HCT116 (cell line): ENCODE results near the gene BCR.

Experiments used
- CTCF ChIP-seq, 3 experiments: fragments of 200-600 bp in 1 of 3; sonication (generic) in 1 of 3; IDR thresholded peaks in 2 of 3; conservative IDR thresholded peaks in 1 of 3; 2 replicates each; pipeline ENCODE4 v1.5.1; 2012 to 2017; ENCODE audit warnings: low read depth in 2 of 3, low read length in 2 of 3, antibody characterized with exemption in 1 of 3, borderline replicate concordance in 1 of 3, control low read depth in 1 of 3, mild to moderate bottlenecking in 1 of 3, mixed read lengths in 1 of 3, mixed run types in 1 of 3, moderate library complexity in 1 of 3; ENCODE audit not compliant: insufficient read depth in 1 of 3
- POLR2A ChIP-seq: IDR thresholded peaks from 2 replicates; pipeline ENCODE4 v1.7.0; 2011; ENCODE audit warnings: borderline replicate concordance; ENCODE audit not compliant: insufficient read depth, insufficient read length; ENCODE audit errors: extremely low read depth
- POLR2AphosphoS5 ChIP-seq: IDR thresholded peaks from 2 replicates; pipeline ENCODE4 v1.6.1; 2011; ENCODE audit warnings: mild to moderate bottlenecking, low read depth, low read length, moderate library complexity
- RAD21 ChIP-seq: IDR thresholded peaks from 2 replicates; pipeline ENCODE4 v1.6.1; 2012; ENCODE audit warnings: low read depth, mild to moderate bottlenecking
- SIN3A ChIP-seq: IDR thresholded peaks from 2 replicates; pipeline ENCODE4 v1.6.1; 2012; ENCODE audit warnings: low read depth
- SP1 ChIP-seq: IDR thresholded peaks from 2 replicates; pipeline ENCODE4 v1.6.1; 2012; ENCODE audit warnings: low read depth
- YY1 ChIP-seq: IDR thresholded peaks from 2 replicates; pipeline ENCODE4 v1.6.1; 2011; ENCODE audit warnings: low read length, low read depth, moderate library complexity, mild to moderate bottlenecking; ENCODE audit not compliant: insufficient replicate concordance; ENCODE audit errors: extremely low read depth
- ZNF274 ChIP-seq: fragments of 200-500 bp; sonication (Bioruptor generic); IDR thresholded peaks from 2 replicates; pipeline ENCODE4 v1.6.1; 2014; ENCODE audit warnings: mild to moderate bottlenecking, low read depth, low read length, inconsistent platforms
- TF ChIP-seq, protein P1 (sequence below): IDR thresholded peaks from 2 replicates; pipeline ENCODE4 v1.6.1; 2012; ENCODE audit warnings: low read depth

- TF ChIP-seq ZNF274, result no peak
- TF ChIP-seq RAD21, result no peak
- TF ChIP-seq POLR2AphosphoS5, result no peak
- TF ChIP-seq CTCF (IDR thresholded peaks at IDR 0.05 in 2 of 3, conservative IDR thresholded peaks at IDR 0.05 in 1 of 3; ENCODE audit: borderline replicate concordance in 1 of 3, insufficient read depth in 1 of 3, low read depth in 2 of 3, low read length in 2 of 3), result no peak
- TF ChIP-seq SP1, result no peak
- TF ChIP-seq, protein P1, sequence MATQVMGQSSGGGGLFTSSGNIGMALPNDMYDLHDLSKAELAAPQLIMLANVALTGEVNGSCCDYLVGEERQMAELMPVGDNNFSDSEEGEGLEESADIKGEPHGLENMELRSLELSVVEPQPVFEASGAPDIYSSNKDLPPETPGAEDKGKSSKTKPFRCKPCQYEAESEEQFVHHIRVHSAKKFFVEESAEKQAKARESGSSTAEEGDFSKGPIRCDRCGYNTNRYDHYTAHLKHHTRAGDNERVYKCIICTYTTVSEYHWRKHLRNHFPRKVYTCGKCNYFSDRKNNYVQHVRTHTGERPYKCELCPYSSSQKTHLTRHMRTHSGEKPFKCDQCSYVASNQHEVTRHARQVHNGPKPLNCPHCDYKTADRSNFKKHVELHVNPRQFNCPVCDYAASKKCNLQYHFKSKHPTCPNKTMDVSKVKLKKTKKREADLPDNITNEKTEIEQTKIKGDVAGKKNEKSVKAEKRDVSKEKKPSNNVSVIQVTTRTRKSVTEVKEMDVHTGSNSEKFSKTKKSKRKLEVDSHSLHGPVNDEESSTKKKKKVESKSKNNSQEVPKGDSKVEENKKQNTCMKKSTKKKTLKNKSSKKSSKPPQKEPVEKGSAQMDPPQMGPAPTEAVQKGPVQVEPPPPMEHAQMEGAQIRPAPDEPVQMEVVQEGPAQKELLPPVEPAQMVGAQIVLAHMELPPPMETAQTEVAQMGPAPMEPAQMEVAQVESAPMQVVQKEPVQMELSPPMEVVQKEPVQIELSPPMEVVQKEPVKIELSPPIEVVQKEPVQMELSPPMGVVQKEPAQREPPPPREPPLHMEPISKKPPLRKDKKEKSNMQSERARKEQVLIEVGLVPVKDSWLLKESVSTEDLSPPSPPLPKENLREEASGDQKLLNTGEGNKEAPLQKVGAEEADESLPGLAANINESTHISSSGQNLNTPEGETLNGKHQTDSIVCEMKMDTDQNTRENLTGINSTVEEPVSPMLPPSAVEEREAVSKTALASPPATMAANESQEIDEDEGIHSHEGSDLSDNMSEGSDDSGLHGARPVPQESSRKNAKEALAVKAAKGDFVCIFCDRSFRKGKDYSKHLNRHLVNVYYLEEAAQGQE, result no peak
- no peak for TF ChIP-seq YY1
- TF ChIP-seq SIN3A, result no peak
- no peak for TF ChIP-seq POLR2A
Observed at GRCh38 chr22:23272834-23273233, 92.5 kb downstream of the BCR start.
